CD4-positive, alpha-beta T cell treated with Interferon alpha-2 for 1 hour (primary cell): ENCODE data around the gene SESTD1.
"Not testable (repeated sequence)": the region's sequence is repeated elsewhere in the genome, so short reads cannot be mapped to it uniquely, and the experiment has no call there.

ENCODE experiments used
- DNase-seq, 2 donors: peaks; one replicate each; pipeline ENCODE4 v3.0.0-alpha.2; 2020 to 2022

SESTD1 gene

DNA sequence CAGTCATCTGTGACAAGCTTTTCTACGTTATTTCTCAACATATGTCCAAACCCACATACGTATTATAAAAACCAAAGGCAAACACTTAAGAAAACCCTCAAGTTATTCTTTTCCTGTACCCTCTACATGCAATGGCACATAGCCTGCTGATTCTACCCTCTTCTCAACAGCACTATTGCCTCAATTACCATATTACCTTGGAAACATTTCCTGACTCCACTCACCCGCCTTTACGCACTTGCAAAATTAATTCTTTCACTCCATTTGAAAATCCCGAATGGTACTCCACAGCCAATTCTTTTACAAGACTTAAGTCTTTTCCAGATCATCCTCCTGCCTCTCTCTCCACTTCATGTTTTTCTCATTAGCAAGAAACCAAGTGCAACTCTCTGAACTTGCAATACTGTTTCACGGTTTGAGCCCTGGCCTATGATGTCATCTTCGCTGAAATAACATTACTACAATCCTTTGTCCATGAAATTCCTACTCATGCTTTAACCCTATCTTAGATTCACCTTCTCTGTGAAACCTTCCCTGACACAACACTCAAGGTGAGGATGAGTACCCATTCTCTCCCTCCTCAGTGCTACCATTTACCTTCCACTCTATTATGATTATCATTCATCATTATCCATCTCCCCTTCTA, 29.0 kb downstream of the SESTD1 start:
- DNase-seq: no peak

DNA sequence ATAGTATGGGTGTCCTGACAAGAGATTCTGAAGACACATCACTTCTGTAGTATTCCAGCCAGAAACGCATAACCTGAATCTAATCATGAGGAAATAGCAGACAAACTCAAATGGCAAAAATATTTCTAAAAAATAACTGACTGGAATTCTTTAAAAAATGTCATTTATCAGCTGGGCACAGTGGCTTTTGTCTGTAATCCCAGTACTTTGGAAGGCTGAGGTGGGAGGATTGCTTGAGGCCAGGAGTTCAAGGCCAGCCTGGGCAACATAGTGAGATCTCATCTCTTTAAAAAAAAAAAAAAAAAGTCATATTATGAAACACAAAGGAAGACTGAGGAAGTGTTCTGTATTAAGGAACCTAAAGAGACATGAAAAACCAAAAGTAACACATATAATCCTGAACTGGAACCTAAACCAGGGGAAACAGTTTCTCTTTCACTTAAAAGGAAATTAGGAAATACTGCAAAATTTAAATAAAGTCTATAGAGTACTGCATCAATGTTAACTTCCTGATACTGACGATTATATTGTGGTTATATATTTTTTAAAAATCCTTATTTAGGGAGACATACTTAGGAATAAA, 29.9 kb downstream of the SESTD1 start:
- no peak for DNase-seq

DNA sequence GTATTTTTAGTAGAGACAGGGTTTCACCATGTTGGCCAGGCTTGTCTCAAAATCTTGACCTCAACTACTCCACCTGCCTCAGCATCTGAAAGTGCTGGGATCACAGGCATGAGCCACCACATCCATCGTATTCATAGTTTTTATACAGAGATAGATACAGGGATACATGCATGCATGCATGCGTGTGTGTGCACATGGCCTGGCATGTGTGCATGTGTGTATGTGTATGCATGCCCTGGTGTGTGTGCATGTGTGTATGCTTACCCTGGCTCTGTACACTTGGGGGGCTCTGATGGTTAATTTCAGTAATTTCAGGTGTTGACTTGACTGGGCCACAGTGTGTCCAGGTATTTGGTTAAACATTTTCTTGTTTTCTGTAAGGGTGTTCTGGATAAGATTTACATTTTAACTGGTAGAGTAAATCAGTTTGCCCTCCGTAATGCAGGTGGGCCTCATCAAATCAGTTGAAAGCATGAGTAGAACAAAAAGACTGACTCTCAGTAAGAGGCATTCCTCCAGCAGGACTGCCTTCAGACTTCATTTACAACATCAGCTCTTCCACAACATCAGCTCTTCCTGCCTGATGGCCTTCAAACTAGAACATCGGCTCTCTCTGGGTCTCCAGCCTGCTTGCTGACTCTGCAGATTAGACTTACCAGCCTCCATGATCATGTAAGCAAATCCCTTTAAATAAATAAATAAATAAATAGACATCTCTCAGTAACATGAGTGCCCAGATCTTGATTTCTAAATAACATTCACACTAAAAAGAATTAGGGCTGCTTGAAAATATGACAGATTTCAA, 30.8 kb downstream of the SESTD1 start:
- DNase-seq: no peak

DNA sequence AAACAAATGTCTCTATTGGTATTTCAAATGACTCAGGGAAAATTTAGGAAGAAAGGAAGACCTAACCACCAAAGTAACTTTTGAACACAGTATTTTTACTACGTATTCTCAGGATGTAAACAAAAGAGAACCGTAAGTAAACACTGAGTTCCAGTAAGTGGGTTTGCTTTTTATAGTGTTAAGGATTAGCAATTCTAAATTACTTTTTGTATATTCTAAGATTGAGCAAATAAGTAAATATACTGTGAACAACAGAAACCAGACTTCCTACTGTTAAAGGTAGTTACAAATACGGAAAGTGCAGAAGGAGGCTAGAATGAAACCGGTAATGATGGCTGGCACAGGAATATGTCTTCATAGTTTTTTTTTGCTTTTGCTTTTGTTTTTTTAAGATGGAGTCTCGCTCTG, 31.5 kb downstream of the SESTD1 start:
- no peak for DNase-seq

DNA sequence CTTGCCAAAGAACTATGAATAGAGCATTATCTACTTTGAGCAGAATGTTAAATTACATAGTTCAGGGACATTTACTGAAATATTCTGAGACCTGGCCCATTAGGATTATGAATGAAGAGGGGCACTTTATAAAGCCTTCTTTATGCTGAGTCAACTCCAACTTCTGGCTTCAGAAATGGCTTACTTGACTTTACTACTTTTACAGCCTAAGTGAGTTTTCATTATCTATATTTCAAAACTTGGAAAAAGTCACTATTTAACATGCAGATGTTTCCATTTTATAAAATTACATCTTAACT, 37.7 kb downstream of the SESTD1 start:
- no peak for DNase-seq

DNA sequence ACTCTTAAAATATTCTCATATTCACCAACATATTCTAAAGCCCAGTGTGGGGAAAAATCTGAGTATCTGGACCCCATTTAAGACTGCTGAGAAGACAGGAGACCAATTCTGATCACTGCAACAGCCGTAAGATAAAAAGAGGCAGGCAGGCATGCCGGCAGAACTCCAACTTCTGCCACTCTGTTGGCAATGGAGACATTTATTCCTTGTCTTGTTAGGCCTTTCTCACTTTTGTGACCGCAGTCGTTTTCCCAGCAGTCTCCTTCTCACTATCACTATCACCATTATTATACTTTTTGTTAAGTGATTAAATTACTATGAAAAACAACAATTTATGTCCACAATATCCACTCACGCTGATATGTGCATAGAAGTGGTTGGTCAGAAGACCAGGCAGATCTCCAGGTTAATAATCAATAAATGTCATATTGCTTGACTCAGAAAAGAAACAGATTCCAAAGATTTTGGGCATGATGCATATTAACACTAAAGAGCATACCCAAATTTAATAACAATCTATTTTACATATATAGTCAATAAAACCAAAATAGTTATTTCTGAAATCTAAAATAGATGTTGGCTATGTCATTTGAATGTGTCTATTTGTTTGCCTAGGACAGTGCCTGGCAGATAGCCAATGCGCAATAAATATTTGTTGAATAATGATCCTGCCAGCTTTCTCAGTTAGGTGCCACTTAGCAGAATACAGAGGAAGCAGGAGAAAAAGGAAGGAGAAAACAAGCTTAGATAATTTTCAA, 38.2 kb downstream of the SESTD1 start:
- DNase-seq: no peak

DNA sequence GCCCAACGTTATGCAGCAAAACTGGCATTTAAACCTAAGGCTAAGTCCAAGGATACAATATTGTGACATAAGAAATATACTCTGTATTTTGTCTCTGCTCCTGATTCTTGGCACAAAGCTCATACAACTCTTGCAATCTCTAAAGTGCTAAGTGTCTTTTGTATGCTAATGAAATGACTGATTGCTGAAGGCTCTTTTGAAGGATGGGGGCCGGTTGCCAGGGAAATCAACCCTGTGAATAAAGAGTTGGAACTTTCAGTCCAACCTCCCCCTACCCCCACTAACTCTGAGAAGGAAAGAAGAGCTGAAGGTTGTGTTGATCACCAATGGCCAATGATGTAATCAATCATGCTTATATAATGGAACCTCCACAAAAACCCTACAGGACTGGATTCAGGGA, 40.3 kb downstream of the SESTD1 start:
- DNase-seq: no peak

DNA sequence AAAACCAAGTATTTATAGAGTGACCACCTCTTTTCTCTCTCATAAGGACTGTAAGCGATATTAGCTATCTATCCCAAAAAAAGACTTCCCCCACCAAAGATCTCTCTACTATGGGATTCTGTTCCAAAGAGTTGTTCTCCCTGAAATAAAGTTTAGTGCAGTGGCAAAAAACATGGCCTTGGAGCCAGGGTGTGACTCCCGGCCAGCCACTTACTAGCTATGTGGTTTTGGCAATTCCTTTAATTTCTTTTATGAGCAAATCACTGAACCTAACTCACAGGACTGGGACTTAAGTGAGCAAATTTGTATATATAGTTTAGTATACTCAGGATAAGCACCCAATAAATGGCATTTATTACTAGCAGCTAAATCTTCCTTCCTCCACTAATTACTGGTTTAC, 42.6 kb downstream of the SESTD1 start:
- DNase-seq: no peak

DNA sequence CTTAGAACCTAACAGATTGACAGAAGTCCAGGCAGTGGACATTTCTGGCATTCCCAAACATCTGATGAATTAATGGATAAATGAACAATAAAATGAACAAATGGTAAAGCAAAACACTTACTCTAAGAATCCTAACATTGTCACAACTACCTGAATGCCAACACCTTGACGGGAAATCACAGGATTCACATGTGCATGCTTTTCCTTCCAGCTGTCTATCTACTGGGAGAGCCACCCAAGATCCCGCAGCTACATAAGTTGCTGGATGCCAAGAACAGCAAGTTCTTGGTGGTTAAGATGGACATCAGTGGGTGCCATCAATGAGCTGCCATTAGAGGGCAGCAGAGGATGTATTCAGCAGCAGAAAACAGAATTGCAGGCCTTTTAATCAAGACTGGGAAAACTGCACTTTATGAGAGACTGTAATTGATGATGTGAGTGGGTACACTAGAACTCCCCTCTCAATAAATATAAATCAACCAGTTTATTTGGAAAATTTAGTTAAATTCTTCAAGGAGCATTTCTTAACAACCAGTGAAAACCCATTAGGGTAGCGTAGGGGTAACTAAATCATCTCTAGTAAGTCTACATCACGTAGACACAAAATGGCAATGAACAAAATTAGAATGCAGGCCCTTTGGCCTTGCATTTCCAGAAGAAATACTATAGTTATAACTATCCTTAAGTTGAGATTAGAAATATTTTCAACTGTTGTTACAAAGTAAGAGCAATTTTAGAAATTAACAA, 45.6 kb downstream of the SESTD1 start:
- DNase-seq: peak; percentile 54 to 57

DNA sequence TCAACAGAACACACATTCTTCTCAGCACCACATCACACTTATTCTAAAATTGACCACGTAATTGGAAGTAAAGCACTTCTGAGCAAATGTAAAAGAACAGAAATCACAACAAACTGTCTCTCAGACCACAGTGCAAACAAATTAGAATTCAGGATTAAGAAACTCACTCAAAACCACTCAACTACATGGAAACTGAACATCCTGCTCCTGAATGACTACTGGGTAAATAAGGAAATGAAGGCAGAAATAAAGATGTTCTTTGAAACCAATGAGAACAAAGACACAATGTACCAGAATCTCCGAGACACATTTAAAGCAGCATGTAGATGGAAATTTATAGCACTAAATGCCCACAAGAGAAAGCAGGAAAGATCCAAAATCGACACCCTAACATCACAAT, 50.0 kb downstream of the SESTD1 start:
- not testable (repeated sequence) for DNase-seq

DNA sequence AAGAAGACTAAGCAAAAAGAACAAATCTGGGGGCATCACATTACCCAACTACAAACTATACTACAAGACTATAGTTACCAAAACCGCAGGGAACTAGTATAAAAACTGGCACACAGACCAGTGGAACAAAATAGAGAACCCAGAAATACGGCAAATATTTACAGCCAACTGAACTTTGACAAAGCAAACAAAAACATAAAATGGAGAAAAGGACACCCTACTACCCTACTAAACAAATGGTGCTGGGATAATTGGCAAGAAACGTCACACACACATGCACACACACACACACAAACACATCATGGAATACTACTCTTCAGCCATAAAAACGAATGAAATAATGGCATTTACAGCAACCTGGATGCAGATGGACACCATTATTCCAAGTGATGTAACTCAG, 53.3 kb downstream of the SESTD1 start:
- no peak for DNase-seq

DNA sequence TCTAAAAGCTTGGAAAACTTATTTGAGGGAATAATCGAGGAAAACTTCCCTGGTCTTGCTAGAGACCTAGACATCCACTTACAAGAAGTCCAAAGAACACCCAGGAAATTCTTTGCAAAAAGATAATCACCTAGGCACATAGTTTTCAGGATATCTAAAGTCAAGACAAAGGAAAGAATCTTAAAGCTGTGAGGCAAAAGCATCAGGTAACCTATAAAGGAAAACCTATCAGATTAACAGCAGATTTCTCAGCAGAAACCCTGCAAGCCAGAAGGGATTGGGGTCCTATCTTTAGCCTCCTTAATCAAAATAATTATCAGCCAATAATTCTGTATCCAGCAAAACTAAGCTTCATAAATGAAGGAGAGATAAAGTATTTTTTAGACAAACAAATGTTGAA, 56.4 kb downstream of the SESTD1 start:
- DNase-seq: not testable (repeated sequence)

DNA sequence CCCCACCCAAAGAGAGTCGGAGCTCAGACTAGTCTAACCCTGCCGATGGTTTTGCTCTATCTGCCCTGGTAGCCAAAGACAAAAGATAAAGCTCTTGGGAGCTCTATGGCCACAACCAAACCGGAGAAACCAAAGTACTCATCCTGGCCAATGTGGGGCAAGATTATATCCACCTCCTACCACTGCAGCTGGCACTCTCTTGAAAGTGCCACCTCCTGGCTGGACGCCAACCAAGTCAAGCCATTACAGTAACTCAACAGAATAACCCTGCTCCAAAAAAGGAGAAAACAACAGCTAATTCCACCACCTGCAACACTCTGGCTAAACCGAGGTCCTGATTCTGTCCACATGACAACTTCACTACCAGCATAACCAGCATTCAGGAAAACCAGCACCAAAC, 57.6 kb downstream of the SESTD1 start:
- no peak for DNase-seq

DNA sequence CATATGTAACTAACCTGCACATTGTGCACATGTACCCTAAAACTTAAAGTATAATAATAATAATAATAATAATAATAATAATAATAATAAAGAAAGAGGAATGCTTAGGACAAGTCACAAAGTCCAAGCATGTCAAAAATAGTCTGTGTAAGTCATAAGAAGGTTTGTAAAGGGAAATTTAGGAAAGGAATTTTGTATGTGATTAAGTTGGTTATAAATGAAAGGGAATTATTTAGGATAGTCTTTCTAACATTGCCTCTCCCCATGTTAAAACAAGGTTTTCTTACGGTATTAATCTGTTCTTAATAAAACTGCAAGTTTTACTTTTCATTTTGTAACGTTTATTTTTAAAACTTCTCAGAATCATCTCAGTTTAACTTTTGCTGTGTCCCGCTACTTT, 62.8 kb downstream of the SESTD1 start:
- no peak for DNase-seq

DNA sequence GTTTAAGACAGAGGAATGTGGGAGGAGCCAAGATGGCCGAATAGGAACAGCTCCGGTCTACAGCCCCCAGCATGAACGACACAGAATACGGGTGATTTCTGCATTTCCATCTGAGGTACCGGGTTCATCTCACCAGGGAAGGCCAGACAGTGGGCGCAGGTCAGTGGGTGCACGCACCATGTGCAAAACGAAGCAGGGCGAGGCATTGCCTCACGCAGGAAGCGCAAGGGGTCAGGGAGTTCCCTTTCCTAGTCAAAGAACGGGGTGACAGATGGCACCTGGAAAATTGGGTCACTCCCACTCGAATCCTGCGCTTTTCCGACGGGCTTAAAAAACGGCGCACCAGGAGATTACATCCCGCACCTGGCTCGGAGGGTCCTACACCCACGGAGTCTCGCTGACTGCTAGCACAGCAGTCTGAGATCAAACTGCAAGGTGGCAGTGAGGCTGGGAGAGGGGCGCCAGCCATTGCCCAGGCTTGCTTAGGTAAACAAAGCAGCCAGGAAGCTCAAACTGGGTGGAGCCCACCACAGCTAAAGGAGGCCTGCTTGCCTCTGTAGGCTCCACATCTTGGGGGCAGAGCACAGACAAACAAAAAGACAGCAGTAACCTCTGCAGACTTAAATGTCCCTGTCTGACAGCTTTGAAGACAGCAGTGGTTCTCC, 68.6 kb downstream of the SESTD1 start:
- DNase-seq: not testable (repeated sequence)

DNA sequence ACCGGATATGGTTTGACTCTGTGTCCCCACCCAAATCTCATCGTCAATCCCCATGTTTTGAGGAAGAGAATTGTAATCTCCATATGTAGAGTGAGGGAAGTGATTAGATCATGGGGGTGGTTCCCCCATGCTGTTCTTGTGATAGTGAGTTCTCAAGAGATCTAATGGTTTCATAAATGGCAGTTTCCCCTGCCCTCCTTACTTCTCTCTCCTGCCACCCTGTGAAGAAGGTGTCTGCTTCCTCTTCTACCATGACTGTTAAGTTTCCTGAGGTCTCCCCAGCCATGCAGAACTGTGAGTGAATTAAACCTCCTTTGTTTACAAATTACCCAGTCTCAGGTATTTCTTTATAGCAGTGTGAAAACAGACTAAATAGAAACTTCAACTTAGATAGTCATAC, 69.5 kb downstream of the SESTD1 start:
- DNase-seq: no peak

DNA sequence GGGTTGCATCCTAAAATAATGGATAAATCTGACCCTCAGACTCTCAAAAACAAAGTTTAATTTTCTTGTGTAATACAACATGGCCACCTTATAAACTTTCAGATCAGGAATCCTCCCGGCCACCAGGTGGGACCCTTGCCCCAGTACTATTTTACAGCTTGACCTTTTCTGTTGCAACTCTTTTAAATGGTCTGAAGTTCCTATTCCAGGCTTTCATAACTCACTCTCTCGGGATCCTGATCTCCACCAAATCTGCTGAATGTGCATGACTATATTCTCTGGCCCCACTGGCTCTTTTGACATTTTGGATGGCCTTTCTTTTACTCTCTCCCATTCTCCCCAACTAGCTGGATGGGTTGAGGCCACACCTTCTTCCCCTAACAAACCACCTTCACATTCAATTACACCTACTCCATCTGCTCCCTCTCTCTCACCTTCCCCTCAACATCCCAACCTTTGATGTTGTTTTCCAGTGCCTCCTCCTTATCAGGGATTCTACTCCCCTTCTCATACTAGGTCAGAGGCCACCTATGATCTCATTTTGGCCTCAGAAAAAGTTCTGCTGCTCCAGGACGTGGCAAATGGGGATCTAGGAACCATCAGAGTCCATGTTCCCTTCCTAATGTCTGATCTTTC, 70.8 kb downstream of the SESTD1 start:
- no peak for DNase-seq

DNA sequence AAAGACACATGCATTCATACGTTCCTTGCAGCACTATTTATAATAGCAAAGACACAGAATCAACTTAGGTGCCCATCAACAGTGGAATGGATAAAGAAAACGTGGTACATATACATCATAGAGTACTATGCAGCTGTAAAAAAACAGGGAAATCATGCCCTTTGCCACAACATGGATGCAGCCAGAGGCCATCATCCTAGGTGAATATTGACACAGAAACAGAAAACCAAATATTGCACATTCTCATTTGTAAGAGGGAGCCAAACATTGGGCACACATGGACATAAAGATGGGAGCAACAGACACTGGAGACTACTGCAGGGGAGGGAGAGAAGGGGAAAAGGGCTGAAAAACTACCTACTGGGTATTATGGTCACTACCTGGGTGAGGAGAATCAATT, 73.5 kb downstream of the SESTD1 start:
- no peak for DNase-seq

DNA sequence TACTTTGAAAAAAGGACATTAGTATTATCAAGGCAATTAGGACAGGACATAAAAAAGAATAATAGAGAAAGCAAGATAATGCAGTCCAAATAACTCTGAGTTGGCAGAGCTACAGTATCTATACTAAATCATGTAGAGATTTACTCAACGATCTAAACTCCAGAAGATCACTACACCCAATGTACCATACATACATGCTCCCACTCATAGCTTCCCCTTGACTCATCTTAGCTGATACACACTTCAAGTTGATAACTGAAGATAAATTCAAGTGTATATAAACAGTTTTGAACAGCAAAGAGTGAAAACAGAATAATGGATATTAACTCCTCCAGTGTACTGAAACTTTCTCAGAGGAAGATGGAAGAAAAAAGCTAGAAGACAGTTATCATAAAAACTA, 78.5 kb downstream of the SESTD1 start:
- no peak for DNase-seq

DNA sequence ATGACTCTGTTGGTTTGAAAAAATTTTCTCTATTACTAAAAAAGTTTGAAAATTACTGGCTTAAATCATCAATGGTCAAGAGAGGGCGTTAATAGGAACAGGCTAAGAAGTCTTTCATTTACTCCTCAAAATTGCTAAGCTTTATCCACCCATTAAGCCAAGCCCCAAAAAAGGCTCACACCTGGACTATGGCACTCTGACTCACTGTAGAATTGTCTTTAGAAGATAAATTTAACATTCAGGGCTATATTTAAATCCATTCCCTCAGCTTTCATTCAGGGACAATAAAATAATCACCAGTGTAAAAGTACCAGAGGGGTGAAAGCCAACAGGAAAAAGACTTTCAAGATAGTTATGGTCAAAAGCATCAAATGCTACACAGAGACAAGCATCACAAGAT, 80.0 kb downstream of the SESTD1 start:
- no peak for DNase-seq

DNA sequence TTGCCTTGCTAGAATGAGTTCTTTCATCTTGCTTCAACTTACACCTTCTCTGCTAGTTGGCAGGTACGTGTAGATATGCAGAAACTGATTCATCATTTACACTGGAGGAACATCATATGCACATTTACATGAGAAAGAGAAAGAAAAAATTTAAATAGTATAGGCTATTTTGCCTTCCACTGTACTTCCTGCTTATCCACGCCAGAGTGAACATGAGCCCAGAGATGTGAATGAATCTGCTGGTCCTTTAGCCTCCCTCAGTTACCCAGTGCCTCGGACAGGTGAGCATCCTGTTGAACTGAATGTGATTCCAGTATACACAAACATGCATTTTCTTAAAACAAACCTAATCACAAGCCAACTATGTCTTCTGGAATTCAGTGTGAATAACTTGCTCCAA, 83.6 kb downstream of the SESTD1 start:
- DNase-seq: no peak

DNA sequence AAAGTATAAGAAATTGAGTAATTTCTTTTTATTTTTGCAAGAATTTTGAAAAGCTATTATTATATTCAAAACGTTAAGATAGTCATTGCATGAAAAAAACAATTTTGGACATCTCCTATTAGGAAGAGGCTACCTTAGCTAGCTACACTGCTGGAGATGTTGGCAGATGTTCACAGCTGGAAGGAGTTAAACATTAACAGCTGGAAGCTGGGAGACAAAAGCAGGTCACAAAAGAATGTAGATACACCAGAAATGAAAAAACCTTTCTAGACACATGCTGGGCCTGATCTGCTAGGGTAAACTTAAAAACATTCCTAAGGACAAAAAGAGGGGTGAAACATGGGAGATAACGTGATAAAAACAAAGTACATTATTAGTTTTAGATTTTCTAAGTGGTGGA, 84.4 kb downstream of the SESTD1 start:
- no peak for DNase-seq
